Stimulated activated CD4-positive, alpha-beta T cell treated with anti-CD3 and anti-CD28 coated beads, Interleukin-4, amount 100 ng/mL, for 1 hour (primary cell): ENCODE measurements around the gene TMEM219.
"Not testable (repeated sequence)": the region's sequence is repeated elsewhere in the genome, so short reads cannot be mapped to it uniquely, and the experiment has no call there.

ENCODE experiments used
- DNase-seq: peaks from one replicate; pipeline ENCODE4 v3.0.0-alpha.2; 2020

Gene TMEM219

GRCh38 chr16:30016555-30017276 is 54.8 kb downstream of the TMEM219 start:
- no peak for DNase-seq

GRCh38 chr16:30017277-30017656 is 55.4 kb downstream of the TMEM219 start:
- no peak for DNase-seq

DNA sequence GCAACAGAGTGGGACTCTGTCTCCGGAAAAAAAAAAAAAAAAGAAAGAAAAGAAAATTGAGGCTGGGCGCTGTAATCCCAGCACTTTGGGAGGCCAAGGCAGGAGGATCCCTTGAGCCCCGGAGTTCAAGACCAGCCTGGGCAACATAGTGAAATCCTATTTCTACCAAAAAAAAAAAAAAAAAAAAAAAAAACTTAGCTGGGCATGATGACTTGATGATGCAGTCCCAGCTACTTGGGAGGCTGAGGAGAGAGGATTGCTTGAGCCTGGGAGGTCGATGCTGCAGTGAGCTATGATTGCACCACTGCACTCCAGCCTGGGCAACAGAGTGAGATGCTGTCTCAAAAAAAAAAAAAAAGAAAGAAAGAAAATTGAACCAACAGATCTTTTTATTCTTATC is 56.1 kb downstream of the TMEM219 start:
- not testable (repeated sequence) for DNase-seq

GRCh38 chr16:30018731-30019158 is 56.9 kb downstream of the TMEM219 start:
- DNase-seq = no peak
